SH-SY5Y (cell line): ENCODE results near the gene PPL.

Experiments used
- GATA2 ChIP-seq: IDR thresholded peaks from 2 replicates; pipeline ENCODE4 v1.6.1; 2011; ENCODE audit warnings: mild to moderate bottlenecking, low read depth, low read length
- GATA3 ChIP-seq: IDR thresholded peaks from 2 replicates; pipeline ENCODE4 v1.6.1; 2011; ENCODE audit warnings: low read depth, mild to moderate bottlenecking, low read length, moderate library complexity

- TF ChIP-seq GATA3 (no peak), GATA2 (no peak)
These were observed 18.1 kb downstream of the PPL start for GRCh38 chr16:4918781-4919251.
